GM12878 (cell line): ENCODE results near the gene TAF1L. TPM values are rescaled to one million over a fixed set of nuclear protein-coding genes. Genes with fewer than 3 reads are reported as not detected.

Source experiments
- ATAC-seq: fragments of 200-7000 bp; cut with Tn5 transposase; 3 replicates; pipeline ENCODE4 v1.9.1; 2020; ENCODE audit warnings: mild to moderate bottlenecking, moderate library complexity
- BruUV-seq: library from RNA; stranded (reverse); fragments of 400-500 nt; replicated peaks from 2 replicates; lab custom pipeline; 2021; lab: Mats Ljungman, UMichigan
- CTCF ChIA-PET: fragments of 300-600 bp; sonication (Branson Sonifier 250); formaldehyde crosslinking; extraction: SDS; loops from one replicate; lab custom pipeline; 2021; ENCODE audit warnings: inconsistent platforms; lab: Yijun Ruan, JAX
- POLR2A ChIA-PET: fragments of 350-600 bp; formaldehyde crosslinking; extraction: SDS; loops from one replicate; lab custom pipeline; 2021; ENCODE audit warnings: inconsistent platforms; lab: Charles Lee
- RAD21 ChIA-PET: fragments of 300-600 bp; sonication (Branson Sonifier 250); formaldehyde crosslinking; loops from one replicate; lab custom pipeline; 2023; ENCODE audit warnings: antibody characterized with exemption; ENCODE audit not compliant: unreplicated experiment; lab: Charles Lee
- SMC1A ChIA-PET: fragments of 300-600 bp; sonication (Branson Sonifier 250); formaldehyde crosslinking; loops from one replicate; lab custom pipeline; 2023; ENCODE audit not compliant: unreplicated experiment, uncharacterized antibody; lab: Charles Lee
- DNase-seq: peaks from one replicate; pipeline ENCODE4 v3.0.0-alpha.2; 2011; ENCODE audit warnings: low read depth, low spot score
- FAIRE-seq: peaks from 3 replicates; lab custom pipeline; 2011; peaks lifted over from hg19 to GRCh38; lab: Jason Lieb, UNC
- H2AFZ ChIP-seq: 2 replicates; pipeline ENCODE4 v1.6.0; 2011; ENCODE audit warnings: low read depth, low read length, control low read depth; ENCODE audit not compliant: control insufficient read depth
- H3K27ac ChIP-seq: 2 replicates; pipeline ENCODE4 v1.5.1; 2011; ENCODE audit warnings: control low read depth; ENCODE audit not compliant: control insufficient read depth, insufficient read depth
- H3K27me3 ChIP-seq, 2 experiments: replicated peaks in 1 of 2; 2 replicates each; pipeline versions ENCODE4 v1.6.0 to v1.6.1; 2011; ENCODE audit warnings: low read length in 1 of 2; ENCODE audit not compliant: control insufficient read depth in 2 of 2, insufficient read depth in 2 of 2
- H3K36me3 ChIP-seq, 2 experiments: 2 replicates each; pipeline ENCODE4 v1.5.1; 2011; ENCODE audit warnings: low read length in 1 of 2; ENCODE audit not compliant: control insufficient read depth in 2 of 2, insufficient read depth in 2 of 2
- H3K4me1 ChIP-seq: 2 replicates; pipeline ENCODE4 v1.6.1; 2011; ENCODE audit warnings: mild to moderate bottlenecking, low read length, moderate library complexity, mixed read lengths; ENCODE audit not compliant: control insufficient read depth, insufficient read depth
- H3K4me2 ChIP-seq: 2 replicates; pipeline ENCODE4 v1.6.0; 2011; ENCODE audit warnings: control low read depth; ENCODE audit not compliant: control insufficient read depth, insufficient read depth
- H3K4me3 ChIP-seq: fragments of 200-600 bp; sonication (generic); 2 replicates; pipeline ENCODE4 v1.5.1; 2016
- H3K79me2 ChIP-seq: 2 replicates; pipeline ENCODE4 v1.6.0; 2011; ENCODE audit warnings: low read length; ENCODE audit not compliant: control insufficient read depth, insufficient read depth
- H3K9ac ChIP-seq: 2 replicates; pipeline ENCODE4 v1.8.0; 2011; ENCODE audit warnings: low read length, control low read depth, mixed read lengths; ENCODE audit not compliant: control insufficient read depth, insufficient read depth
- H3K9me3 ChIP-seq: replicated peaks from 3 replicates; pipeline ENCODE4 v1.5.1; 2011; ENCODE audit warnings: mild to moderate bottlenecking, low read length; ENCODE audit not compliant: control insufficient read depth, insufficient read depth
- H4K20me1 ChIP-seq: 2 replicates; pipeline ENCODE4 v1.6.0; 2011; ENCODE audit not compliant: control insufficient read depth, insufficient read depth
- CBX3 ChIP-seq: fragments of 200-600 bp; sonication (generic); IDR thresholded peaks from 2 replicates; pipeline ENCODE4 v1.6.1; 2016; ENCODE audit warnings: low read depth, borderline replicate concordance
- CEBPZ ChIP-seq: fragments of 150-350 bp; IDR thresholded peaks from 2 replicates; pipeline ENCODE4 v1.6.1; 2016; ENCODE audit warnings: low read depth, low read length
- DPF2 ChIP-seq: fragments of 450-650 bp; IDR thresholded peaks from 2 replicates; pipeline ENCODE4 v1.6.1; 2017; ENCODE audit warnings: mild to moderate bottlenecking
- EED ChIP-seq: sonication (generic); IDR thresholded peaks from 2 replicates; pipeline ENCODE4 v1.6.1; 2016; ENCODE audit warnings: antibody characterized with exemption, low read depth
- ELK1 ChIP-seq: IDR thresholded peaks from 2 replicates; pipeline ENCODE4 v1.6.1; 2012; ENCODE audit warnings: low read depth, low read length, improper control_type of control experiment
- IKZF1 ChIP-seq: fragments of 450-650 bp; conservative IDR thresholded peaks from 2 replicates; pipeline ENCODE4 v1.6.1; 2017; ENCODE audit warnings: antibody characterized with exemption, mild to moderate bottlenecking
- IKZF2 ChIP-seq, 2 experiments: fragments of 450-650 bp; IDR thresholded peaks; 2 replicates each; pipeline ENCODE4 v1.6.1; 2017; ENCODE audit warnings: mild to moderate bottlenecking in 2 of 2, moderate library complexity in 2 of 2
- NFYB ChIP-seq: IDR thresholded peaks from 2 replicates; pipeline ENCODE4 v1.6.1; 2011; ENCODE audit warnings: low read depth, mild to moderate bottlenecking, low read length, improper control_type of control experiment, moderate library complexity; ENCODE audit not compliant: insufficient read depth
- REST ChIP-seq: IDR thresholded peaks from 2 replicates; pipeline ENCODE4 v1.6.1; 2012; ENCODE audit warnings: mild to moderate bottlenecking, low read depth, low read length
- SPI1 ChIP-seq: IDR thresholded peaks from 2 replicates; pipeline ENCODE4 v1.6.1; 2011; ENCODE audit warnings: low read depth, mild to moderate bottlenecking, low read length, moderate library complexity, borderline replicate concordance; ENCODE audit not compliant: insufficient read depth
- STAT1 ChIP-seq: fragments of 450-650 bp; conservative IDR thresholded peaks from 2 replicates; pipeline ENCODE4 v1.6.1; 2014; ENCODE audit warnings: antibody characterized with exemption, mild to moderate bottlenecking
- STAT3 ChIP-seq: IDR thresholded peaks from 2 replicates; pipeline ENCODE4 v1.6.1; 2011; ENCODE audit warnings: low read depth, low read length, improper control_type of control experiment
- TBL1XR1 ChIP-seq: IDR thresholded peaks from 2 replicates; pipeline ENCODE4 v1.6.1; 2012; ENCODE audit warnings: low read depth, low read length, improper control_type of control experiment
- USF2 ChIP-seq: IDR thresholded peaks from 2 replicates; pipeline ENCODE4 v1.6.1; 2011; ENCODE audit warnings: low read depth, low read length, improper control_type of control experiment, borderline replicate concordance
- YY1 ChIP-seq: IDR thresholded peaks from 2 replicates; pipeline ENCODE4 v1.6.1; 2011; ENCODE audit warnings: low read depth, mild to moderate bottlenecking, low read length
- WGBS: methylation state at CpG from one replicate; pipeline ENCODE4 v1.1.6; 2016; ENCODE audit warnings: low lambda C conversion rate; ENCODE audit not compliant: insufficient replicate concordance, insufficient coverage; ENCODE audit errors: missing lambda C conversion rate; 5-methylcytosine and 5-hydroxymethylcytosine counted together
- in situ Hi-C: fragments of 300-500 bp; cut with MboI; formaldehyde crosslinking; loops from 9 replicates; pipeline ENCODE4 v1.14.3; 2018; ENCODE audit warnings: mixed read lengths
- intact Hi-C: fragments of 100-400 bp; cut with micrococcal nuclease; formaldehyde crosslinking; loops from one replicate; pipeline ENCODE4 v1.14.2; 2022; ENCODE audit not compliant: unreplicated experiment
- polyA plus RNA-seq, 11 experiments: library from polyadenylated mRNA; depleted of rRNA in 4 of 11; unstranded in 6 of 11; stranded (reverse) in 5 of 11; fragments of >200 nt; fragmentation: Nextera tagmentation in 4 of 11; fragmentation: Illumina TruSeq in 1 of 11; extraction: Ambion mirVana in 4 of 11; extraction: Trizol in 1 of 11; gene quantifications; 1 replicate in 1 of 11; 2 replicates in 10 of 11; pipeline versions ENCODE4 v1.2.1 to v1.2.3, GENCODE V29; 2011 to 2016; ENCODE audit warnings: inconsistent platforms in 2 of 11, missing spikeins in 2 of 11, low read depth in 1 of 11
- total RNA-seq, 4 experiments: library from RNA; depleted of rRNA in 3 of 4; stranded (reverse); fragments of >200 nt in 3 of 4; fragmentation: Illumina TruSeq in 1 of 4; extraction: Trizol in 1 of 4; gene quantifications; 2 replicates each; pipeline versions ENCODE4 v1.2.1 to v1.2.3, GENCODE V29; 2013 to 2021

The TAF1L gene
- total and polyA plus RNA-seq, 10 of the 15 experiments (the other 5 are each of a cell fraction or from before 2014, with no cell fraction given): under 0.01 to 0.03 (median 0.01) TPM; not detected in 6

- no peaks in the 10 kb centered on the region for H3K4me1 ChIP-seq
- H3K27me3 ChIP-seq: no peaks in the 10 kb centered on the region
- RAD21 ChIA-PET: no interaction called here
- no peaks in the 10 kb centered on the region for H4K20me1 ChIP-seq
- WGBS: 6% methylated on average over 1 of the region's 1 CpG
- in situ Hi-C loops: no loop called here
- no peaks in the 10 kb centered on the region for H3K79me2 ChIP-seq
- FAIRE-seq (no peak), DNase-seq (no peak), ATAC-seq (no peak)
- no TSS peak for BruUV-seq
- intact Hi-C loops: no loop called here
- no peaks in the 10 kb centered on the region; the same call in 2 of the 3 replicates for H3K9me3 ChIP-seq
- SMC1A ChIA-PET: no interaction called here
- no peak overlapping the region for H3K9ac ChIP-seq
- CTCF ChIA-PET: no interaction called here
- no peaks in the 10 kb centered on the region for H3K36me3 ChIP-seq
- no peak overlapping the region for H3K4me3 ChIP-seq
- no peak overlapping the region for H3K4me2 ChIP-seq
- POLR2A ChIA-PET: no interaction called here
- no peak overlapping the region for H3K27ac ChIP-seq
- no peak overlapping the region for H2AFZ ChIP-seq
- TF ChIP-seq SPI1 (no peak), CEBPZ (no peak), STAT3 (no peak), STAT1 (no peak), ELK1 (no peak), TBL1XR1 (no peak), EED (no peak), DPF2 (no peak), CBX3 (no peak), NFYB (no peak), IKZF2 (IDR thresholded peaks at IDR 0.05) (no peak), REST (no peak), YY1 (no peak), IKZF1 (no peak), USF2 (no peak)
Observed at GRCh38 chr9:32681751-32682150, 46.3 kb upstream of the TAF1L start.
